Upper lobe of left lung (tissue), 6 donors: ENCODE results near the gene NLGN1. TPM values are rescaled to one million over a fixed set of nuclear protein-coding genes. Genes with fewer than 3 reads are reported as not detected.

Source experiments
- ATAC-seq, 2 donors: fragments of 200-7000 bp; cut with Tn5 transposase; one replicate each; pipeline ENCODE4 v1.9.1; 2022; ENCODE audit warnings: mild to moderate bottlenecking in 2 of 2, moderate library complexity in 2 of 2; ENCODE audit not compliant: low FRiP score in 2 of 2
- DNase-seq, 2 donors: peaks; one replicate each; pipeline ENCODE4 v3.0.0-alpha.2; 2019 to 2020
- H3K27ac ChIP-seq, 4 donors: fragments of 200-600 bp; sonication (generic); one replicate each; pipeline ENCODE4 v1.5.1; 2016 to 2019
- H3K27me3 ChIP-seq, 4 donors: fragments of 200-600 bp; sonication (generic); one replicate each; pipeline ENCODE4 v1.5.1; 2017 to 2019
- H3K36me3 ChIP-seq, 4 donors: fragments of 200-600 bp; sonication (generic); one replicate each; pipeline ENCODE4 v1.5.1; 2016 to 2019
- H3K4me1 ChIP-seq, 4 donors: fragments of 200-600 bp; sonication (generic); one replicate each; pipeline ENCODE4 v1.5.1; 2018 to 2019
- H3K4me3 ChIP-seq, 4 donors: fragments of 200-600 bp; sonication (generic); one replicate each; pipeline ENCODE4 v1.5.1; 2017 to 2019; ENCODE audit warnings: mild to moderate bottlenecking in 2 of 4, moderate library complexity in 1 of 4
- H3K9me3 ChIP-seq, 4 donors: fragments of 200-600 bp; sonication (generic); one replicate each; pipeline ENCODE4 v1.5.1; 2018 to 2019
- CTCF ChIP-seq, 6 experiments: fragments of 450-650 bp in 4 of 6; fragments of 200-600 bp in 2 of 6; sonication (generic) in 2 of 6; IDR thresholded peaks; one replicate each; pipeline ENCODE4 v1.5.1; 2016 to 2019; ENCODE audit warnings: antibody characterized with exemption in 6 of 6
- EP300 ChIP-seq, 4 donors: sonication (generic); formaldehyde crosslinking; IDR thresholded peaks; one replicate each; pipeline ENCODE4 v1.5.1; 2017; ENCODE audit warnings: antibody characterized with exemption in 4 of 4, control low read depth in 2 of 4
- POLR2A ChIP-seq, 4 donors: fragments of 450-650 bp; IDR thresholded peaks; one replicate each; pipeline ENCODE4 v1.5.1; 2016 to 2017; ENCODE audit warnings: antibody characterized with exemption in 4 of 4, mild to moderate bottlenecking in 2 of 4
- POLR2AphosphoS5 ChIP-seq, 2 donors: sonication (generic); formaldehyde crosslinking; IDR thresholded peaks; one replicate each; pipeline ENCODE4 v1.5.1; 2017; ENCODE audit warnings: antibody characterized with exemption in 2 of 2
- WGBS, 2 donors: methylation state at CpG; one replicate each; pipeline ENCODE4 v1.1.5; 2017 to 2018; 5-methylcytosine and 5-hydroxymethylcytosine counted together
- total RNA-seq, 6 donors: library from RNA; depleted of rRNA in 4 of 6; stranded (reverse); fragments of >200 nt in 4 of 6; gene quantifications; one replicate each; pipeline versions ENCODE4 v1.1.0 to v1.2.1, GENCODE V29; 2016 to 2021
- donor health status: DM: no; HTN: no; CAD: no; lungs with moderate emphysema.
- donor health status: DM: no; HTN: yes; CAD: no; lungs with severe emphysema.

The NLGN1 gene
- total RNA-seq, 6 donors from 2014 or later: under 0.01 to 3.5 (median 1.9) TPM

- Histone ChIP-seq H3K36me3 (no peaks in the 10 kb centered on the region), H3K4me3 (no peak overlapping the region), H3K27ac (no peak overlapping the region), H3K9me3 (no peaks in the 10 kb centered on the region), H3K4me1 (no peaks in the 10 kb centered on the region), H3K27me3 (no peaks in the 10 kb centered on the region)
- no peak for TF ChIP-seq POLR2AphosphoS5 (IDR thresholded peaks at IDR 0.05)
- DNase-seq: no peak
- no peak for ATAC-seq
- WGBS, 2 donors: 83 to 86% methylated on average over 2 of the region's 2 CpGs
Observed at GRCh38 chr3:173789530-173790162, 392.1 kb downstream of the NLGN1 start.

- WGBS, 2 donors: 77 to 86% methylated on average over 2 of the region's 2 CpGs
- no peak for TF ChIP-seq POLR2AphosphoS5 (IDR thresholded peaks at IDR 0.05)
- TF ChIP-seq POLR2A (IDR thresholded peaks at IDR 0.05): no peak
- no peak for TF ChIP-seq EP300 (IDR thresholded peaks at IDR 0.05)
- no peak for TF ChIP-seq CTCF (IDR thresholded peaks at IDR 0.05)
- DNase-seq (no peak), ATAC-seq (no peak)
- no peaks in the 10 kb centered on the region for H3K27me3 ChIP-seq
- no peaks in the 10 kb centered on the region for H3K9me3 ChIP-seq
- H3K36me3 ChIP-seq: no peaks in the 10 kb centered on the region
- no peak overlapping the region for H3K4me3 ChIP-seq
- no peak overlapping the region for H3K27ac ChIP-seq
- H3K4me1 ChIP-seq: no peaks in the 10 kb centered on the region
Observed at GRCh38 chr3:173793963-173794362, 396.4 kb downstream of the NLGN1 start.

DNA sequence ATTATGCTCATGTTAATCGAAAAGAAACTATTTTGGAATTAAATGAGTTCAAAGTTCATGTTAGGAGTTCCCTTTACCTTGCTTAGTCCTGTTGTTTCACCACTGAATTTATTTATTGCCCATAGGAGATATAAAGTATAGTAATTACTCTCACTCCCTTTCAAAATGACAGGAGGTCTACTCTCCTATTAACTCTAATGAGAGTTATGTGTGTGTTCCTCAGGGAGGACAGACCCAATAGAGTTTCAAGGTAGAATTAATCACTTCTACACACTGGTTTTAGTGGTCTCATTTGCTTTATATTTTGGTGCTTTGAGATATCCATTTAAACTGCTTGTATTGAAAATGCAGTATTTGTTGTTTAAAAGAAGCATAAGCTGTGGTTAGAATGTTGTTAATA is 398.9 kb downstream of the NLGN1 start:
- DNase-seq (no peak), ATAC-seq (no peak)
- TF ChIP-seq CTCF (IDR thresholded peaks at IDR 0.05) (no peak), EP300 (IDR thresholded peaks at IDR 0.05) (no peak), POLR2AphosphoS5 (IDR thresholded peaks at IDR 0.05) (no peak)
- Histone ChIP-seq H3K27me3 (no peaks in the 10 kb centered on the region), H3K9me3 (no peaks in the 10 kb centered on the region), H3K36me3 (no peaks in the 10 kb centered on the region), H3K27ac (no peak overlapping the region), H3K4me3 (no peak overlapping the region), H3K4me1 (no peaks in the 10 kb centered on the region)
- WGBS, 2 donors: 76 to 89% methylated on average over 1 of the region's 1 CpG

- Histone ChIP-seq H3K4me1 (no peaks in the 10 kb centered on the region), H3K36me3 (no peaks in the 10 kb centered on the region), H3K27me3 (no peaks in the 10 kb centered on the region), H3K4me3 (no peak overlapping the region), H3K27ac (no peak overlapping the region), H3K9me3 (no peaks in the 10 kb centered on the region)
- ATAC-seq (no peak), DNase-seq (no peak)
- 65 to 70% methylated on average over 3 of the region's 3 CpGs for WGBS, 2 donors
- TF ChIP-seq EP300 (IDR thresholded peaks at IDR 0.05) (no peak), POLR2A (IDR thresholded peaks at IDR 0.05) (no peak), POLR2AphosphoS5 (IDR thresholded peaks at IDR 0.05) (no peak), CTCF (IDR thresholded peaks at IDR 0.05) (no peak)
Observed at GRCh38 chr3:173796890-173797289, 399.3 kb downstream of the NLGN1 start.

DNA sequence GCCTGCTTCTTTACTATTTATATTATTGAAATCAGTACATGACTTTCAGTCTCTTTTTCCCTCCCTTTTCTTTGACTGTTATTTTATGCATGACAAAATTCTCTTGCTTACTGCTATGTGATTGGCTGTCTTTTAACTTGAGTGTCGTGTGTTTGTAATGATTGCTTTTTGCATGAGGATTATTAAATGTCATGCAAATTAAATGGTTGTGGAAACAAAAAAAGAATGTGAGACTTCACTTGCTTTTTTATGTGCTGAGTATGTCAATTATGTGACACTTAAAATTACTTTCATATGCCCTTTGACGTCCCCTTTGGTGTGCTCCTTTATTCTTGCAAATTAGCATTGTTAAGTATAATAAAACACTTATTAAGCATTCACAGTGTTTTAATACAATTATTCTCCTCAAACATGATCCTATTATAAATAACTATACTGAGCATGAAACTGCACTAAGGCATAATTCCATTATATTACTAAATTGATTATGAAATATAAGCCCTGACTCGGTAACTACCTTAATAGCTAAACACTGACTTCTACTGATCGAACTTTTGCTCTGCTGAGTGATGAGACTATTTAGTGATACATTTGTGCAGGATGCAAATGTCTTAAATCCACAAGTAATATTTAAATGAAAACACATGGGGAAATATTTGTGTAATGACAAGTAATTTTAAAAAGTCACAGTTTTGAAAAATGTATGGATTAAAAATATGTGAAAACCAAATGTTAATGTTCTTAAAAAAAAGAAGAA is 401.7 kb downstream of the NLGN1 start:
- no peak overlapping the region for H3K4me3 ChIP-seq
- TF ChIP-seq POLR2AphosphoS5 (IDR thresholded peaks at IDR 0.05): no peak
- no peaks in the 10 kb centered on the region for H3K27me3 ChIP-seq
- H3K4me1 ChIP-seq: no peaks in the 10 kb centered on the region
- H3K36me3 ChIP-seq: no peaks in the 10 kb centered on the region
- 78 to 82% methylated on average over 4 of the region's 4 CpGs for WGBS, 2 donors
- no peak for DNase-seq
- no peak overlapping the region for H3K27ac ChIP-seq
- no peaks in the 10 kb centered on the region for H3K9me3 ChIP-seq
- no peak for ATAC-seq

GRCh38 chr3:173800154-173800553 is 402.6 kb downstream of the NLGN1 start:
- no peak for DNase-seq
- no peak for ATAC-seq
- H3K36me3 ChIP-seq: no peaks in the 10 kb centered on the region
- no peaks in the 10 kb centered on the region for H3K4me1 ChIP-seq
- TF ChIP-seq EP300 (IDR thresholded peaks at IDR 0.05): no peak
- no peak for TF ChIP-seq POLR2A (IDR thresholded peaks at IDR 0.05)
- no peak for TF ChIP-seq CTCF (IDR thresholded peaks at IDR 0.05)
- TF ChIP-seq POLR2AphosphoS5 (IDR thresholded peaks at IDR 0.05): no peak
- no peak overlapping the region for H3K27ac ChIP-seq
- no peaks in the 10 kb centered on the region for H3K27me3 ChIP-seq
- 67 to 88% methylated on average over 2 of the region's 2 CpGs for WGBS, 2 donors
- no peak overlapping the region for H3K4me3 ChIP-seq
- H3K9me3 ChIP-seq: no peaks in the 10 kb centered on the region
